Gastrocnemius medialis (tissue), 4 donors: ENCODE measurements around the gene RARRES2.

Experiments
- POLR2A ChIP-seq, 2 donors: fragments of 450-650 bp; IDR thresholded peaks; one replicate each; pipeline ENCODE4 v1.6.1; 2017; ENCODE audit warnings: antibody characterized with exemption in 2 of 2, mild to moderate bottlenecking in 2 of 2, moderate library complexity in 2 of 2
- TF ChIP-seq, protein P1 (sequence below), 5 experiments: fragments of 450-650 bp in 3 of 5; fragments of 200-600 bp in 2 of 5; sonication (generic) in 2 of 5; IDR thresholded peaks in 4 of 5; conservative IDR thresholded peaks in 1 of 5; 1 replicate in 4 of 5; 2 replicates in 1 of 5; pipeline ENCODE4 v1.5.1; 2016 to 2019; ENCODE audit warnings: antibody characterized with exemption in 5 of 5, mild to moderate bottlenecking in 3 of 5, moderate library complexity in 3 of 5

DNA sequence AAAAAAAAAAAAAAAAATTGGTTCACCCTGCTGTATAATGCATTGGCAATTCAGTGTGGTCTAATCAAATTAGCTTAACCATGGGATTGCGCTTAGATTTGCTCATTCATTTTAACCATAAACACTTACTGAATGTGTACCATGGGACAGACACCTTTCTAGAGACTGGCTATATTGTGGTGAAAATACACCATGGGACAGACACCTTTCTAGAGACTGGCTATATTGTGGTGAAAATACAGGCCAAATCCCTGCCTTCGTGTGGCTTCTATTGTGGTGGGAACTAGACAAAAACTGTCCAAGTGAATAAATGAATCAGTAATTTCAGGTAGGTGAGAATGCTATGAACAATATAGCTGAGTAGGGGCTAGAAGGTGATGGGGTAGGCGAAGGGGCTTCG lies 17.0 kb upstream of the RARRES2 start:
- TF ChIP-seq POLR2A (IDR thresholded peaks at IDR 0.05) = no peak
- TF ChIP-seq, protein P1, sequence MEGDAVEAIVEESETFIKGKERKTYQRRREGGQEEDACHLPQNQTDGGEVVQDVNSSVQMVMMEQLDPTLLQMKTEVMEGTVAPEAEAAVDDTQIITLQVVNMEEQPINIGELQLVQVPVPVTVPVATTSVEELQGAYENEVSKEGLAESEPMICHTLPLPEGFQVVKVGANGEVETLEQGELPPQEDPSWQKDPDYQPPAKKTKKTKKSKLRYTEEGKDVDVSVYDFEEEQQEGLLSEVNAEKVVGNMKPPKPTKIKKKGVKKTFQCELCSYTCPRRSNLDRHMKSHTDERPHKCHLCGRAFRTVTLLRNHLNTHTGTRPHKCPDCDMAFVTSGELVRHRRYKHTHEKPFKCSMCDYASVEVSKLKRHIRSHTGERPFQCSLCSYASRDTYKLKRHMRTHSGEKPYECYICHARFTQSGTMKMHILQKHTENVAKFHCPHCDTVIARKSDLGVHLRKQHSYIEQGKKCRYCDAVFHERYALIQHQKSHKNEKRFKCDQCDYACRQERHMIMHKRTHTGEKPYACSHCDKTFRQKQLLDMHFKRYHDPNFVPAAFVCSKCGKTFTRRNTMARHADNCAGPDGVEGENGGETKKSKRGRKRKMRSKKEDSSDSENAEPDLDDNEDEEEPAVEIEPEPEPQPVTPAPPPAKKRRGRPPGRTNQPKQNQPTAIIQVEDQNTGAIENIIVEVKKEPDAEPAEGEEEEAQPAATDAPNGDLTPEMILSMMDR (IDR thresholded peaks at IDR 0.05 in 4 of 5, conservative IDR thresholded peaks at IDR 0.05 in 1 of 5) = no peak
